ENCODE data around the gene CLEC2D.

CLEC2D gene

DNA sequence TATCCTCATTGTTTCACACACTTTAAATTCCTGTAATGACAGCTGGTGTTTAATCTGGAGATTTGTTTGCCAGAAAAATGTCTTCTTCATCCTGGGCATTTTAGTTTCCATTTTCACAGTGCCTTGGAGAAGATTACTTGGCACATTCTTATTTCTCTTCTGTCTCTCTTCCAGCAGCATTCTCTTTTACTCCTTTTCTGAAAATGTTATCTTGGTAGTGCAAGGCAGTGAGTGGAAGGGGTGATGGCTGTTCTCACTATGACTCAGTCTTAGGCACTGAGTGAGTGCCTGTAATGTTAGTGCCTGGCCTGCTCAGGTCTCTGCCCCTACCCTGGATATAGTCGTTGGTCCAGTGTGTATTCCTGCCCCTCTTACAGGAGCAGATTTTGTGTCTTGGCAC lies 50.3 kb downstream of the CLEC2D start:
- H3K4me3 ChIP-seq (ENCODE audit: low read length): no peak overlapping the region
- peaks cover 7% of the 10 kb centered on the region for H3K27me3 ChIP-seq (ENCODE audit: control insufficient read depth, insufficient read depth, low read length)
- H3K4me2 ChIP-seq (ENCODE audit: low read length): no peak overlapping the region
- no peaks in the 10 kb centered on the region for H3K36me3 ChIP-seq (ENCODE audit: insufficient read depth, low read length)
- no peak overlapping the region for H3K9ac ChIP-seq (ENCODE audit: low read depth, low read length)
- no peaks in the 10 kb centered on the region for H3K9me3 ChIP-seq (replicated peaks; ENCODE audit: low read length)
- H3K4me1 ChIP-seq (ENCODE audit: control insufficient read depth, insufficient read depth, low read length): no peaks in the 10 kb centered on the region

DNA sequence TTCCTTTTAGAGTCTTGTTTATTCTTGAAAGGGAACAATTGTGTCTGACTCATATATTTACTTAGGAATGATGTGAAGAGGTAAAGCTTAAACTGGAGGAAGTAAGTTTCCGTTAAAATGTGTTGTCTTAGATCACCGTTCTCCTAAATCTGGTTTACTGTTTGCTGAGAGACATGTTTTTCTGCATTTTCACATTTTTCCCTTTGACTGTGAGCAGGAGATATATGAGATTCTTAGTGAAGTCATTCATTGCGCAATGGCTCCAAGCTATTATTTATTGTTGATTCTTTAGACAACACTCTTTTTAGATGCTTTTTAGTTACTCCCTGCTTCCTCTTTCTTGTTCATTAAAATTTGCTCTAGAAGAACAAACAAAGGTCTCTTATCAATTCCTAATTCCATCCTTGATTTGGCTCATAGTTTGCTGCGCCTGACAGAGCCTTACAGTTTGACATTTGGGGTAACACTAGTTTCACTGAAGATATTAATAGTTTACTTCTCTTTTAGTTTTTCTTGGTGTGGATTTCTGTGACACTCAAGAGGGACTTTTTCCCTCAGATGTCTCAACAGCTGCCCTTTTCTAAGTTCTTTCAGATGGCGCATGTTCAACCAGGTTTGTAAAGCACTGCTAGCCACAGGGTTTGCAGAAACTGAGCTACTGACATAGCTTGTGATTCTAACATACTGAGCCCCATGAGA lies 52.0 kb downstream of the CLEC2D start:
- no peak overlapping the region for H3K4me3 ChIP-seq (ENCODE audit: low read length)
- H3K9ac ChIP-seq (ENCODE audit: low read depth, low read length): no peak overlapping the region
- no peaks in the 10 kb centered on the region for H3K4me1 ChIP-seq (ENCODE audit: control insufficient read depth, insufficient read depth, low read length)
- H3K9me3 ChIP-seq (replicated peaks; ENCODE audit: low read length): no peaks in the 10 kb centered on the region
- peaks cover 7% of the 10 kb centered on the region for H3K27me3 ChIP-seq (ENCODE audit: control insufficient read depth, insufficient read depth, low read length)
- H3K36me3 ChIP-seq (ENCODE audit: insufficient read depth, low read length): no peaks in the 10 kb centered on the region
- no peak overlapping the region for H3K4me2 ChIP-seq (ENCODE audit: low read length)

DNA sequence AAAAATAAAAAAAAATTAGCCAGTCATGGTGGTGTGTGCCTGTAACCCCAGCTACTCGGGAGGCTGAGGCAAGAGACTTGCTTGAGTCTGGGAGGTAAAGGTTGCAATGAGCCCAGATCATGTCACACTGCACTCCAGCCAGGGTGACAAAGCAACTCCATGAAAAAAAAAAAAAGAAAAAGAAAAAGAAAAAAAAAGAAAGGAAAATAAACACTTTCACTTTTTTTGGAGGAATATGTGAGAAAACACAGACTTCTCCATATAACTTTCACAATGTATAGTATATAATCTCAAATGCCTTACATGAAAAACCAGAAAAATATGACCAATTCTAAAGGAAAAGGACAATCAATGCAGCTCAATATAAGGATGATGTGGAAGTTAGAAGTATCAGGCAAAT lies 54.5 kb downstream of the CLEC2D start:
- no peak overlapping the region for H3K4me2 ChIP-seq (ENCODE audit: low read length)
- H3K4me1 ChIP-seq (ENCODE audit: control insufficient read depth, insufficient read depth, low read length): no peaks in the 10 kb centered on the region
- H3K36me3 ChIP-seq (ENCODE audit: insufficient read depth, low read length): no peaks in the 10 kb centered on the region
- H3K27me3 ChIP-seq (ENCODE audit: control insufficient read depth, insufficient read depth, low read length): peaks cover 7% of the 10 kb centered on the region
- H3K9ac ChIP-seq (ENCODE audit: low read depth, low read length): no peak overlapping the region
- H3K4me3 ChIP-seq (ENCODE audit: low read length): no peak overlapping the region
- no peaks in the 10 kb centered on the region for H3K9me3 ChIP-seq (replicated peaks; ENCODE audit: low read length)

DNA sequence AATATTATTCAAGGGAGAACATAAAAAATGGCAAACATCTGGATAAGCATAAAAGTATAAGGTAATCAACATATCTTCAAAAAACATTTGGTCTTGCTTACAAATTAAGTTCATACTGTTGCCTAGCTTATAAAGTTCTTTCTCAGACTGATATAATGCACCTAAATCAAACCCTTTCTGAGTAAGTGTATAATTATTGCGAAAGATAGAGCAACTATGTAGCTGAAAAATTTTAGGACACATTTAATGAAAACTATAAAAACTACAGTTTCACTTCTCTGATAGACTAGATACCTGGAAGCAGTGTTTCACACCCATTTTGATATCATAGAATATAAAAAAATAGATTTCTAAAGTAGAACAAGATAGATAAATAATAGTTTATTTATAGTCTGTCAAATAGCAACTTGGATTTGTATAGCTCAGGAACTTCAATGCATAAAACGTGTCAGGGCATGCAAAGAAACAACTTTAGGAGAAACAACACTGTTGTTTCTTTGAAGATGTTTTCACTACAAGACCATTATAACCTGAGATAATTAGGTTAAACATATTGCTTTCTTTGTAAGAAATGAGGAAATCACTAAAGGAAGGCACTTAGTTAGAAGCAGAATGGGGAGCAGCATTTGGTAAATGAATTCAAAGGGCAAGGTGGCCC lies 55.8 kb downstream of the CLEC2D start:
- Histone ChIP-seq H3K4me1 (ENCODE audit: control insufficient read depth, insufficient read depth, low read length) (no peaks in the 10 kb centered on the region), H3K9me3 (replicated peaks; ENCODE audit: low read length) (no peaks in the 10 kb centered on the region), H3K4me3 (ENCODE audit: low read length) (no peak overlapping the region), H3K27me3 (ENCODE audit: control insufficient read depth, insufficient read depth, low read length) (peaks cover 7% of the 10 kb centered on the region), H3K4me2 (ENCODE audit: low read length) (no peak overlapping the region), H3K9ac (ENCODE audit: low read depth, low read length) (no peak overlapping the region), H3K36me3 (ENCODE audit: insufficient read depth, low read length) (no peaks in the 10 kb centered on the region)

DNA sequence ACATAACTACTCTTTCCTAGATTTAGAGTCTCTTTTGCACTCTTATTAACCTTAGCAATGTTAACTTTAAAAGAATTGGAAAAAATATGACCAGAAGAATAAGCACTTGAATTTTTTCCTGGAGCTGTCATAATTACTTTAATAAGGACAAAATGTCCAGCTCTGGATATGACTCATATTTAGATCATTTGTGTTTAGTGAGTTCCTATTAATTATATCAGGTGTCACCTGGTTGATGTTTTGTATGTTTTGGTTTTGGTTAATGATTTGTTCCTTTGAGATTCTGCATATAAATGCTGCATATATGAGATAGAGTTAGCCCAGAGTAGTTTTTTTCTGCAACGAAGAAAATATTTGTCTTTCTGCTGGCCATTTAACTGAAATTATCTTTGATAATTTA lies 58.3 kb downstream of the CLEC2D start:
- H3K4me3 ChIP-seq (ENCODE audit: low read length): no peak overlapping the region
- H3K27me3 ChIP-seq (ENCODE audit: control insufficient read depth, insufficient read depth, low read length): no peaks in the 10 kb centered on the region
- H3K4me1 ChIP-seq (ENCODE audit: control insufficient read depth, insufficient read depth, low read length): no peaks in the 10 kb centered on the region
- H3K36me3 ChIP-seq (ENCODE audit: insufficient read depth, low read length): no peaks in the 10 kb centered on the region
- H3K9me3 ChIP-seq (replicated peaks; ENCODE audit: low read length): no peaks in the 10 kb centered on the region
- H3K9ac ChIP-seq (ENCODE audit: low read depth, low read length): no peak overlapping the region
- no peak overlapping the region for H3K4me2 ChIP-seq (ENCODE audit: low read length)

DNA sequence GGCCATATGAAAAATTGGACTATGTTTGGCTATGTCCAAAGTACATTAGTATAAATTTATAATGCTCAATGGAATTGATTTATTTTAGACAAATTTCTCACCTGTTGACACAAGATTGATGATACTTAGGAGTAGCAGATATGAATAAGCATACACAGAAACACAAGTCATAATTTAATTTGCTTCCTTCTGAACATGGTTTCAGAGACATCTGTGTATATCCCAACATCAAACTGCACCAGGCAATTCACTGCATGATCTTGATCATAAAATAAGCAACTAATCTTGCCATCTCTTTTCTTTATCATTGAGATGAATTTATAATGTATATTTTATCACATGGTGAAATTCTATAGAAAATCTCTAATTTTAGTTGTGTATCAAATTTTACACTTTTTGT lies 59.6 kb downstream of the CLEC2D start:
- no peaks in the 10 kb centered on the region for H3K4me1 ChIP-seq (ENCODE audit: control insufficient read depth, insufficient read depth, low read length)
- no peak overlapping the region for H3K9ac ChIP-seq (ENCODE audit: low read depth, low read length)
- H3K9me3 ChIP-seq (replicated peaks; ENCODE audit: low read length): no peaks in the 10 kb centered on the region
- H3K36me3 ChIP-seq (ENCODE audit: insufficient read depth, low read length): no peaks in the 10 kb centered on the region
- no peak overlapping the region for H3K4me3 ChIP-seq (ENCODE audit: low read length)
- no peaks in the 10 kb centered on the region for H3K27me3 ChIP-seq (ENCODE audit: control insufficient read depth, insufficient read depth, low read length)
- H3K4me2 ChIP-seq (ENCODE audit: low read length): no peak overlapping the region

DNA sequence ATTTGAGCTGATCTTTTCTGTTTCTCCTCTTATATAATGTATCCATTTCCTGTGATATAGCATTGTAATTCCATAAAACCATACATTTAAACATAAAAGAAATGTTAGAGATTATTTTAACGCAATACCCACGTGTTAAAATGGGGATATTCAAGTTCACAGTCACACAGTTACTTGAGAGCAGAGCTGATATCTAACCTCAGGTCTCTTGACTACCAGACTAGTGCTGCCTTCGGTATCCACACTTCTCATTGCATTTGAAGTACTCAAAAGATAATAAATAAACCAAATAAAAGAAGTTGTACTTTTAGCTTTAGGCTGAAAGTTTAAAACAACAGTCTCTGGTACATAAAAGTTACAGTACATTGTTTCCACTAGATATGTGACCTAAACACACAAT lies 60.5 kb downstream of the CLEC2D start:
- Histone ChIP-seq H3K4me2 (ENCODE audit: low read length) (no peak overlapping the region), H3K27me3 (ENCODE audit: control insufficient read depth, insufficient read depth, low read length) (no peaks in the 10 kb centered on the region), H3K4me3 (ENCODE audit: low read length) (no peak overlapping the region), H3K9ac (ENCODE audit: low read depth, low read length) (no peak overlapping the region), H3K9me3 (replicated peaks; ENCODE audit: low read length) (no peaks in the 10 kb centered on the region), H3K4me1 (ENCODE audit: control insufficient read depth, insufficient read depth, low read length) (no peaks in the 10 kb centered on the region), H3K36me3 (ENCODE audit: insufficient read depth, low read length) (no peaks in the 10 kb centered on the region)

DNA sequence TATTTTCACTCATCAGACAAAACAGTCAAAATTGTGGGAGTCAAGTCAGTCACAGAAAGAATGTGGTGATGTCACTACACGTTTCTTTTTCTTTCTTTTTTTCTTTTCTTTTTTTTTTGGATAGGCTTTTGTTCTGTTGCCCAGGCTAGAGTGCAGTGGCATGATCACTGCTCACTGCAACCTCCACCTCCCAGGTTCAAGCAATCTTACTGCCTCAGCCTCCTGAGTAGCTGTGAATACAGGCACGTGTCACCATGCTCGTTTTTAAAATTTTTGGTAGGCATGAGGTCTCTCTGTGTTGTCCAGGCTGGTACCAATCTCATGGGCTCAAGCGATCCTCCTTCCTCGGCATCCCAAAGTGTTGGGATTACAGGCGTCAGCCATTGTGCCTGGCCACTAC lies 61.1 kb downstream of the CLEC2D start:
- H3K4me1 ChIP-seq (ENCODE audit: control insufficient read depth, insufficient read depth, low read length): no peaks in the 10 kb centered on the region
- no peaks in the 10 kb centered on the region for H3K27me3 ChIP-seq (ENCODE audit: control insufficient read depth, insufficient read depth, low read length)
- no peaks in the 10 kb centered on the region for H3K9me3 ChIP-seq (replicated peaks; ENCODE audit: low read length)
- H3K9ac ChIP-seq (ENCODE audit: low read depth, low read length): no peak overlapping the region
- H3K4me3 ChIP-seq (ENCODE audit: low read length): no peak overlapping the region
- no peak overlapping the region for H3K4me2 ChIP-seq (ENCODE audit: low read length)
- no peaks in the 10 kb centered on the region for H3K36me3 ChIP-seq (ENCODE audit: insufficient read depth, low read length)

DNA sequence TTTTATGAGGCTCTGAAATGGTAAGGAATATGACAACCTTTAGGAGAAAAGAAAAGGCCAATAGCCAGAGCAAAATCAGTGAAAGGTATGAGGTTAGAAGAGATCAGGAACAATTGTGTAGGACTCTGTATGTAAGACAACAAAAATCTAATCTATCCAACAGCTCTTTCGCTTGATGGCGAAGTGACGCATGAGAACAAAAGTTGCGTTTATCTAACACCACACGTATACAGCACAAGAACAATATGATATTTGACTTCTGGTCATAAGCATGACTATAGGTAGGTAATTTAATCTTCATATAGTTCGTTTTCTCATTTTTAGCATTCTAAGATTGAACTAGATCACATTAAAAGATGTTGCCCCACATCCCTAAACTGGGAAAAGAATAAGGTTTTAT lies 61.9 kb downstream of the CLEC2D start:
- no peak overlapping the region for H3K4me3 ChIP-seq (ENCODE audit: low read length)
- no peaks in the 10 kb centered on the region for H3K36me3 ChIP-seq (ENCODE audit: insufficient read depth, low read length)
- H3K4me2 ChIP-seq (ENCODE audit: low read length): no peak overlapping the region
- no peaks in the 10 kb centered on the region for H3K4me1 ChIP-seq (ENCODE audit: control insufficient read depth, insufficient read depth, low read length)
- no peak overlapping the region for H3K9ac ChIP-seq (ENCODE audit: low read depth, low read length)
- no peaks in the 10 kb centered on the region for H3K9me3 ChIP-seq (replicated peaks; ENCODE audit: low read length)
- H3K27me3 ChIP-seq (ENCODE audit: control insufficient read depth, insufficient read depth, low read length): no peaks in the 10 kb centered on the region

DNA sequence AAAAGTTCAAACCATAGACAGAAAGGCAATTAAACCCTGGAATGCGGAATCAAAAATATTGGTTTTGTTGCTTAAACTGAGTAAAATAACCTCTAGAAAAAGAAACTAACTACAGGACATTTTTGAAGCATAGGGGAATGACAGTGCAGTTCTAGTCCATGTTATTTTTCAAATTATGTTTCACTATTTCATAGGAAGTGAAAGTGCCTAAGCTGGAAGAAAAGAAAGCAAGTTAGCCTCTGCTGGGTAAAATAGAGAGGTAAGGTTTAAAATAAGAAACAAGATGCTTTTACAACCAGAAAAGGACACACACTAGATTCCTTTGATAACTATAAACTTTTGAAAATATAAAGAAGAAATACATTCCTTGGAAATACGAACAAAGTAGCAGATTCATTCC lies 62.3 kb downstream of the CLEC2D start:
- no peak overlapping the region for H3K4me3 ChIP-seq (ENCODE audit: low read length)
- no peak overlapping the region for H3K9ac ChIP-seq (ENCODE audit: low read depth, low read length)

DNA sequence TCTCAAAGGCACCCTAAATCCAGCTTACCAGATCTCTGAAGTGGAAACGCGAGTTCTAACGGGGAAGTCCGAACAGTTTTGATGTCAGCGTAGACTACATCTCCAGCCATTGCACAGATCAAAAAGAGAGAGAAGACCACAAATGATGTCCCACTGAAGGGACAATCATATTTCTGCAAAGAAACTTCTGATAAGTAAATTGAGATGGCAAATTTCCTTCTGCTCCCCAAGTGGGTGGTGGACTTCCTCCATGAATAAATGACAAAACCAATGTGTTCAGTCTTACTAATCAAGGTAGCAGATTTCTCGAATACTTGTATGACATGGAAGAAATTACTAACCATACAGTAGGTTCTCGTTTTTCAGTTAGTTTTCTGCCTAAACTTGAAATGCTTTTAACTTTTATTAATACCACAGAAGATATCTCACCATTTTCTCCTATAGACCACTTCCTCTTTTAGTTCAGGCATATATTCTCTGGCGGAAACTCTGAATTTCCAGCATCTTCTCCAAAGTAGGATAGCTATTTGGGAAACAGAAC lies 63.5 kb downstream of the CLEC2D start, which contains the start of gene CLECL1:
CLECL1 (minus strand) TSS at position 177 of the 541 bp plus-strand sequence.
- H3K9ac ChIP-seq (ENCODE audit: low read depth, low read length): no peak within 1 kb of the TSS

More for the DNA sequence above, 62.3 kb downstream of the CLEC2D start:
- Histone ChIP-seq H3K9me3 (replicated peaks; ENCODE audit: low read length) (no peaks in the 10 kb centered on the region), H3K4me2 (ENCODE audit: low read length) (no peak overlapping the region), H3K36me3 (ENCODE audit: insufficient read depth, low read length) (no peaks in the 10 kb centered on the region), H3K27me3 (ENCODE audit: control insufficient read depth, insufficient read depth, low read length) (no peaks in the 10 kb centered on the region), H3K4me1 (ENCODE audit: control insufficient read depth, insufficient read depth, low read length) (no peaks in the 10 kb centered on the region)

DNA sequence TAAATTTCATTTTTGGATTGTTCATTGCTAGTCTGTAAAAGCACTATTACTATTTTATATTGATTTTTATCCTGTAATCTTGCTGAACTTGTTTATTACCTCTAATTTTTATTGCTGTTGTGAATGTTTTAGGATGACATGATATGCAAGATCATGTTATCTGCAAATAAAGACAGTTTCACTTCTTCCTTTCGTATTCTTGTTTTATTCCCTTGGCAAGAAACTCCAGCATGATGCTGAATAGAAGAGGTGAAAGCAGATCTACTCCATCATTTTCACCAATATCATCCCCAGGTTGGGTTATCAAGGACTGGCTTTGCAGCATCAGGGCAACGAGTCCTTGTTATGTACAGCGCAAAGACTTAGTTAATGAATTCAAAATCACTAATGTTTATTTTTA lies 66.1 kb downstream of the CLEC2D start:
- Histone ChIP-seq H3K4me3 (ENCODE audit: low read length) (no peak overlapping the region), H3K9me3 (replicated peaks; ENCODE audit: low read length) (no peaks in the 10 kb centered on the region), H3K4me2 (ENCODE audit: low read length) (no peak overlapping the region), H3K27me3 (ENCODE audit: control insufficient read depth, insufficient read depth, low read length) (no peaks in the 10 kb centered on the region), H3K9ac (ENCODE audit: low read depth, low read length) (no peak overlapping the region), H3K36me3 (ENCODE audit: insufficient read depth, low read length) (no peaks in the 10 kb centered on the region), H3K4me1 (ENCODE audit: control insufficient read depth, insufficient read depth, low read length) (no peaks in the 10 kb centered on the region)

More for the DNA sequence above, 63.5 kb downstream of the CLEC2D start, which contains the start of gene CLECL1:
- Histone ChIP-seq H3K4me2 (ENCODE audit: low read length) (no peak within 1 kb of the TSS), H3K4me1 (ENCODE audit: control insufficient read depth, insufficient read depth, low read length) (no peaks in the 10 kb centered on the region), H3K36me3 (ENCODE audit: insufficient read depth, low read length) (no peaks in the 10 kb centered on the region), H3K9me3 (replicated peaks; ENCODE audit: low read length) (no peaks in the 10 kb centered on the region), H3K4me3 (ENCODE audit: low read length) (no peak within 1 kb of the TSS), H3K27me3 (ENCODE audit: control insufficient read depth, insufficient read depth, low read length) (no peaks in the 10 kb centered on the region)

All from skeletal muscle satellite cell (primary cell).